ENCODE measurements around the gene CSTF1.

DNA sequence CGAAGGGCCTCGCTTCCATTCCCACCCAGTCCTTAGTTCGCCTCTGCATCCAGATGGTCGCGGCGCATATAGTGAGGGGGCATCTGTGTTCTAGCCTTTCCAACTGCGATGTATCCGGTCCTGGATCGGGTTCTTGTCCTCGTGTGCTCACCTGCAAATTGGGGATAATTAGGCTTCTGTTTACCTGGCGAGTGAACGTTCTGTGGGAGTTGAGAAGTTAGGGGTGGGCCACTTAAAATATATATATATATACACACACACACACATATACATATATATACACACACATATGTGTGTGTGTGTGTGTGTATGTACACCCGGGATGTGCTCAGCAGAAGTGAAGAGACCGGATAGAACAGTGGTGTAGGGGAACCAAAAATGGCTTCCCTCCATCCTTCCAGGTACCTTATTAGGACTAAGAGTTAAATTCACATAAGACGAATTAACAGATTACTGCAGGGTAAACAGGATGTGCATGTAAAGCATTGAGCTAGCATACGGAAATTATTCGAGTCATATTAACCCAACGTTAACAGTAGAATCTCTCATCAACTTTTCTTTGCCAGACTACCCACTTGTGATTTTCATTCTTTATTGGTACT lies 537 bp downstream of the CSTF1 start:
- TF ChIP-seq EZH2 (IDR thresholded peaks at IDR 0.05; ENCODE audit: borderline replicate concordance, low read depth, low read length, severe bottlenecking) = no peak
- TF ChIP-seq, protein P1, sequence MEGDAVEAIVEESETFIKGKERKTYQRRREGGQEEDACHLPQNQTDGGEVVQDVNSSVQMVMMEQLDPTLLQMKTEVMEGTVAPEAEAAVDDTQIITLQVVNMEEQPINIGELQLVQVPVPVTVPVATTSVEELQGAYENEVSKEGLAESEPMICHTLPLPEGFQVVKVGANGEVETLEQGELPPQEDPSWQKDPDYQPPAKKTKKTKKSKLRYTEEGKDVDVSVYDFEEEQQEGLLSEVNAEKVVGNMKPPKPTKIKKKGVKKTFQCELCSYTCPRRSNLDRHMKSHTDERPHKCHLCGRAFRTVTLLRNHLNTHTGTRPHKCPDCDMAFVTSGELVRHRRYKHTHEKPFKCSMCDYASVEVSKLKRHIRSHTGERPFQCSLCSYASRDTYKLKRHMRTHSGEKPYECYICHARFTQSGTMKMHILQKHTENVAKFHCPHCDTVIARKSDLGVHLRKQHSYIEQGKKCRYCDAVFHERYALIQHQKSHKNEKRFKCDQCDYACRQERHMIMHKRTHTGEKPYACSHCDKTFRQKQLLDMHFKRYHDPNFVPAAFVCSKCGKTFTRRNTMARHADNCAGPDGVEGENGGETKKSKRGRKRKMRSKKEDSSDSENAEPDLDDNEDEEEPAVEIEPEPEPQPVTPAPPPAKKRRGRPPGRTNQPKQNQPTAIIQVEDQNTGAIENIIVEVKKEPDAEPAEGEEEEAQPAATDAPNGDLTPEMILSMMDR (IDR thresholded peaks at IDR 0.05; ENCODE audit: extremely low read depth in 1 of 2, insufficient read depth in 1 of 2, low read depth in 1 of 2, low read length in 2 of 2) = no peak
- TF ChIP-seq POLR2A (IDR thresholded peaks at IDR 0.05; ENCODE audit: low read depth, low read length) = no peak
- no peak for TF ChIP-seq JUN (IDR thresholded peaks at IDR 0.05; ENCODE audit: borderline replicate concordance, insufficient read depth, insufficient read length, low read depth)
- no peak for TF ChIP-seq POLR2AphosphoS5 (IDR thresholded peaks at IDR 0.05; ENCODE audit: insufficient read depth, low read depth, low read length)
- TF ChIP-seq GATA2 (IDR thresholded peaks at IDR 0.05; ENCODE audit: insufficient read depth, insufficient read length, low read depth, low read length) = no peak
- TF ChIP-seq, protein P2, sequence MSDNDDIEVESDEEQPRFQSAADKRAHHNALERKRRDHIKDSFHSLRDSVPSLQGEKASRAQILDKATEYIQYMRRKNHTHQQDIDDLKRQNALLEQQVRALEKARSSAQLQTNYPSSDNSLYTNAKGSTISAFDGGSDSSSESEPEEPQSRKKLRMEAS (IDR thresholded peaks at IDR 0.05; ENCODE audit: insufficient read depth, insufficient read length) = no peak
